ENCODE results near the gene LONP2.
"Not testable (repeated sequence)": the region's sequence is repeated elsewhere in the genome, so short reads cannot be mapped to it uniquely, and the experiment has no call there.

LONP2 gene

GRCh38 chr16:48291303-48291702, 47.2 kb downstream of the LONP2 start:
- no peak for DNase-seq (ENCODE audit: low read depth, low spot score)

- no peak for DNase-seq (ENCODE audit: low read depth, low spot score)
Observed at GRCh38 chr16:48291754-48292153, 47.7 kb downstream of the LONP2 start.

- DNase-seq (ENCODE audit: low read depth, low spot score), result no peak
Observed at GRCh38 chr16:48292452-48292851, 48.4 kb downstream of the LONP2 start.

- no peak for DNase-seq (ENCODE audit: low read depth, low spot score)
Observed at GRCh38 chr16:48294724-48295123, 50.6 kb downstream of the LONP2 start.

GRCh38 chr16:48295488-48296281, 51.6 kb downstream of the LONP2 start:
- no peak for DNase-seq (ENCODE audit: low read depth, low spot score)

- DNase-seq (ENCODE audit: low read depth, low spot score), result no peak
Observed at GRCh38 chr16:48299471-48299870, 55.4 kb downstream of the LONP2 start.

GRCh38 chr16:48300391-48300856, 56.3 kb downstream of the LONP2 start:
- DNase-seq (ENCODE audit: low read depth, low spot score), result no peak

GRCh38 chr16:48308535-48308934, 64.4 kb downstream of the LONP2 start:
- DNase-seq (ENCODE audit: low read depth, low spot score), result no peak

GRCh38 chr16:48310908-48311641, 67.0 kb downstream of the LONP2 start:
- no peak for DNase-seq (ENCODE audit: low read depth, low spot score)

- DNase-seq (ENCODE audit: low read depth, low spot score), result not testable (repeated sequence)
Observed at GRCh38 chr16:48313905-48314304, 69.8 kb downstream of the LONP2 start.

- DNase-seq (ENCODE audit: low read depth, low spot score), result no peak
Observed at GRCh38 chr16:48317026-48317425, 72.9 kb downstream of the LONP2 start.

- DNase-seq (ENCODE audit: low read depth, low spot score), result no peak
Observed at GRCh38 chr16:48317614-48318315, 73.7 kb downstream of the LONP2 start.

- DNase-seq (ENCODE audit: low read depth, low spot score), result no peak
Observed at GRCh38 chr16:48318630-48319029, 74.5 kb downstream of the LONP2 start.

- no peak for DNase-seq (ENCODE audit: low read depth, low spot score)
Observed at GRCh38 chr16:48321317-48322036, 77.4 kb downstream of the LONP2 start.

- DNase-seq (ENCODE audit: low read depth, low spot score), result no peak
Observed at GRCh38 chr16:48323783-48324775, 80.0 kb downstream of the LONP2 start.

- no peak for DNase-seq (ENCODE audit: low read depth, low spot score)
Observed at GRCh38 chr16:48326915-48327314, 82.8 kb downstream of the LONP2 start.

GRCh38 chr16:48329138-48329537, 85.0 kb downstream of the LONP2 start:
- DNase-seq (ENCODE audit: low read depth, low spot score), result no peak

- no peak for DNase-seq (ENCODE audit: low read depth, low spot score)
Observed at GRCh38 chr16:48330189-48330840, 86.2 kb downstream of the LONP2 start.

GRCh38 chr16:48330841-48331192, 86.7 kb downstream of the LONP2 start:
- DNase-seq (ENCODE audit: low read depth, low spot score), result no peak

- DNase-seq (ENCODE audit: low read depth, low spot score), result no peak
Observed at GRCh38 chr16:48332978-48333377, 88.9 kb downstream of the LONP2 start.
